ENCODE data around the gene CHTOP. TPM values are rescaled to one million over a fixed set of nuclear protein-coding genes. Genes with fewer than 3 reads are reported as not detected.
A peak's percentile ranks its signal among the peaks of the same experiment; 100 is the strongest.

Gene CHTOP
- total and polyA plus RNA-seq, 2 experiments from 2014 or later: 73.4 to 97.8 TPM

- Histone ChIP-seq H3K27me3 (ENCODE audit: insufficient read depth) (no peaks in the 10 kb centered on the region), H3F3A (replicated peaks; ENCODE audit: low read depth) (peaks cover 9% of the 10 kb centered on the region), H4K20me1 (replicated peaks; ENCODE audit: insufficient read depth) (no peaks in the 10 kb centered on the region), H3K36me3 (ENCODE audit: insufficient read depth) (no peaks in the 10 kb centered on the region), H3K4me3 (no peak overlapping the region), H3K79me2 (replicated peaks; ENCODE audit: insufficient read depth) (no peaks in the 10 kb centered on the region), H3K4me2 (no peak overlapping the region), H3K9me2 (ENCODE audit: insufficient read depth) (no peaks in the 10 kb centered on the region), H3K27ac (ENCODE audit: low read depth) (no peak overlapping the region), H2AFZ (no peak overlapping the region), H3K4me1 (ENCODE audit: insufficient read depth) (peaks cover 18% of the 10 kb centered on the region)
- peaks cover 7% of the 10 kb centered on the region for H3K27me3 Mint-ChIP-seq (ENCODE audit: insufficient read depth, low read depth, poor library complexity)
- DNase-seq (ENCODE audit: low spot score) (no peak), ATAC-seq (no peak)
- H3K27ac Mint-ChIP-seq: peak overlapping the region; percentile 38
- H3K4me3 Mint-ChIP-seq: no peak overlapping the region
- no peaks in the 10 kb centered on the region for H3K9me3 Mint-ChIP-seq
- peaks cover 17% of the 10 kb centered on the region for H3K36me3 Mint-ChIP-seq (ENCODE audit: low read depth)
- TF ChIP-seq CREB1 (CRISPR knock-in tag; IDR thresholded peaks at IDR 0.05; ENCODE audit: low read depth): no peak
- no peak for TF ChIP-seq STAT1 (IDR thresholded peaks at IDR 0.05; ENCODE audit: unreplicated experiment)
- no peak for TF ChIP-seq ZNF114 (CRISPR knock-in tag; IDR thresholded peaks at IDR 0.05)
- no peak for TF ChIP-seq EZH2 (IDR thresholded peaks at IDR 0.05; ENCODE audit: low read depth, unreplicated experiment)
- no peak for TF ChIP-seq EZH2phosphoT487 (IDR thresholded peaks at IDR 0.05; ENCODE audit: unreplicated experiment)
- TF ChIP-seq NANOG (IDR thresholded peaks at IDR 0.05; ENCODE audit: borderline replicate concordance): no peak
- no peak for TF ChIP-seq JUNB (IDR thresholded peaks at IDR 0.05; ENCODE audit: unreplicated experiment)
- TF ChIP-seq ETS1 (IDR thresholded peaks at IDR 0.05): no peak
- no peak for TF ChIP-seq POLR2AphosphoS5 (IDR thresholded peaks at IDR 0.05; ENCODE audit: low read depth)
- TF ChIP-seq REST (IDR thresholded peaks at IDR 0.05; ENCODE audit: unreplicated experiment): no peak
- no peak for TF ChIP-seq CTCF (conservative IDR thresholded peaks at IDR 0.05; ENCODE audit: low read depth in 2 of 2)
- no peak for TF ChIP-seq ZNF462 (CRISPR knock-in tag; IDR thresholded peaks at IDR 0.05)
- no peak for TF ChIP-seq ZNF331 (CRISPR knock-in tag; IDR thresholded peaks at IDR 0.05; ENCODE audit: low read depth)
- H3K4me1 Mint-ChIP-seq: peaks cover 22% of the 10 kb centered on the region
Observed at GRCh38 chr1:153693466-153693865, 59.6 kb downstream of the CHTOP start.
